H1 (cell line): ENCODE results near the gene ZNF366.

ENCODE experiments used
- ASH2L ChIP-seq: fragments of 200-600, 300-600 bp; sonication (generic); IDR thresholded peaks from one replicate; pipeline ENCODE4 v1.7.1; 2017; ENCODE audit warnings: low read length
- CTCF ChIP-seq, 3 experiments: IDR thresholded peaks; 1 replicate in 2 of 3; 2 replicates in 1 of 3; pipeline versions ENCODE4 v1.5.1 to v1.6.1; 2011; ENCODE audit warnings: low read length in 3 of 3, mild to moderate bottlenecking in 3 of 3, inconsistent platforms in 2 of 3, low read depth in 1 of 3, moderate library complexity in 1 of 3; ENCODE audit not compliant: insufficient read depth in 1 of 3; ENCODE audit errors: control extremely low read depth in 1 of 3
- KDM1A ChIP-seq: fragments of 200-600, 300-600 bp; sonication (generic); IDR thresholded peaks from 2 replicates; pipeline ENCODE4 v1.7.1; 2016; ENCODE audit warnings: mild to moderate bottlenecking, low read length, borderline replicate concordance
- RAD21 ChIP-seq, 2 experiments: IDR thresholded peaks in 1 of 2; conservative IDR thresholded peaks in 1 of 2; 2 replicates each; pipeline ENCODE4 v1.6.1; 2011; ENCODE audit warnings: low read depth in 2 of 2, low read length in 2 of 2, improper control_type of control experiment in 1 of 2, inconsistent platforms in 1 of 2, mild to moderate bottlenecking in 1 of 2, moderate library complexity in 1 of 2
- YY1 ChIP-seq: IDR thresholded peaks from 2 replicates; pipeline ENCODE4 v1.6.1; 2011; ENCODE audit warnings: low read depth, mild to moderate bottlenecking, low read length

GRCh38 chr5:72407541-72407940 lies 99.7 kb downstream of the ZNF366 start:
- TF ChIP-seq ASH2L (no peak), YY1 (no peak), KDM1A (no peak), RAD21 (IDR thresholded peaks at IDR 0.05 in 1 of 2, conservative IDR thresholded peaks at IDR 0.05 in 1 of 2; ENCODE audit: low read depth in 2 of 2, low read length in 2 of 2) (no peak), CTCF (IDR thresholded peaks at IDR 0.05; ENCODE audit: control extremely low read depth in 1 of 3, insufficient read depth in 1 of 3, low read depth in 1 of 3, low read length in 3 of 3) (no peak)
